NT2/D1 (cell line): Measurements from ENCODE around the gene PERCC1.

Experiments used
- SUZ12 ChIP-seq: IDR thresholded peaks from 2 replicates; pipeline ENCODE4 v1.6.1; 2011; ENCODE audit not compliant: insufficient read length, insufficient read depth; ENCODE audit errors: extremely low read depth
- YY1 ChIP-seq: IDR thresholded peaks from 2 replicates; pipeline ENCODE4 v1.6.1; 2011; ENCODE audit not compliant: insufficient read length, insufficient read depth
- ZNF274 ChIP-seq: IDR thresholded peaks from 2 replicates; pipeline ENCODE4 v1.6.1; 2011; ENCODE audit warnings: mild to moderate bottlenecking, low read depth, low read length

DNA sequence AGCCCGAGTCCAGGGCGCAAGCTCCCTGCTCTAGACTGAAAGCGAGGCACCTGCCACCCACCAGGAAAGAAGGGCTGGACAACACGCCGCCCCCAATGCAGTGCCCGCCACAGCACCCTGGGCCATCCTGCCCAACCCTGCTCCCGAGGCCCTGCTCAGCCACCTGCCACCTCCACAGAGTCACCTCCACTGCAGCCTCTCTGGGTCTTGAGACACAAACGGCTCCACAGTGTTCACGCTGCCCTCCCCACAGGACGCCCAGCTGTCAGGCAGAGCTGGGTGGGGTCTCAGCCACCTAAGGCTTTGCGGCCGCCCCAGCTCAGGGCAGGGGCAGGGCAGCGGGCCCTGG, 34.7 kb downstream of the PERCC1 start:
- TF ChIP-seq SUZ12 (no peak), YY1 (no peak), ZNF274 (no peak)
